GM19395 (cell line): ENCODE measurements around the gene TMEM154.

Source experiments
- ATAC-seq: cut with Tn5 transposase; IDR thresholded peaks from one replicate; pipeline ENCODE4 v1.9.1; 2021; ENCODE audit warnings: mild to moderate bottlenecking, moderate library complexity; ENCODE audit not compliant: unreplicated experiment

The TMEM154 gene

DNA sequence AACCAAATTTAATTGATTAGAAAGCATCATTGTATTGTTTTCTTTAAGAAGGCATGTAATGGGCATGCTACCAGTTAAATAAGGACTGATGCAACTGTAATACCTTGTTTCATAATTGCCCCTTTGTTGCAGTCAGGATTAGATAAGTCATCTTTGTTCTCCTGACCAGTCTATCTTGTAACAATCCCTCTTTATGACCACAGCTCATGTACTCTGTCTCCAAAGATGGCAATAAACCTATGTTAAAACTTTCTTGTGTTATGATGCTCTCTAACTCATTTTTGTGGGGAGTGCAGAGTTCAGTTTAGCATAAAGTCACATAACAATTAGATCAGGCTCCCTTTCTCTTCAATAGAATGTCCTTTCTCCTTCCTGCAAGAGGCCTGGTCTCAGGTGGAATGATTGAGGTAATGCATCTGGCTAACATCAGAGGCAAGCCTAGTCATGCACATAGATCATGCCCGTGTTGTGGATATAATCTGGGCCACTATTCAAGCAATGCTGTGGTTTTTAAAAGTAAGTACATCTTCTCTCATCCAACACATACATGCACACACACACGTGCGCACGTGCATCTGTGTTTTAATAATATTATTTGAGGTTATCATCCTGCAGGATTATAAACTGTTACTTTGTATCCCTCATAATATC is 45.6 kb downstream of the TMEM154 start:
- ATAC-seq = no peak

DNA sequence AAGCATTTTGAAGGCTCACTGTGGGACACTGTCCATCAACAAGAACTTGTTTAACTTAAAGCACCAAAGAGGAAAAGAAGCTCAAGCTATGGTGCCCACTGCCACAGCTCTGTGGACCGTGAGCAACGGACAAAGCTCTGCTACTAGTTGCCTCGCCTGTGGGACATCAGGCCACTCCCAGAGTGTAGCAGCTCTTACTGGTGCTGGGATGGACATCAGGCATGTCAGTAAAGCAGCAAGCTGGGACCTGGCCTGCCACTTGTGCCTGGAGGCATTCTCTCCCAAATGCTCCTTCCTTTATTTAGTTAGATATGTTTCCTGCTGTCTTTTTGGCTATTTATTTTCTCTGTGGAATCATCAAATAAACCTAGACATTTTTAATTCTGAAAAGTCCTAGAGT is 46.7 kb downstream of the TMEM154 start:
- ATAC-seq = no peak

DNA sequence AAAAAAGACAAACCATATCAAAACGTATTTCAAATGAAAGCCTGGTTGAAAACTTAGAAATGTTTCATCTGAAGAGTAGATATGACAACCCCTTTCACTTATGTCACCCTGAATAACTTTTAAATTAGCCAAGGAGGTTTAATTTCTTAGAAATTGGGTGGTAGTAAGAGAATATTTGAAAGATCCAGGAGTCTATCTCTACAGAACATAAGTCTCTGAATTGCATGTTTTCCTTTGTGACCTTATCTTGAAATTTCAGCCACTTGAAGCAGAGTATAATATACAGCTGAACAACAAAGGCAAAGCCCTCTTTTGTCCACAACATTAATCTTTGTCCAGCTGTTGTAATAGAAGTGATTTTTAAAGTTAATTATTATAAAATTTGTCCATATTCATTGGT is 49.5 kb downstream of the TMEM154 start:
- no peak for ATAC-seq

DNA sequence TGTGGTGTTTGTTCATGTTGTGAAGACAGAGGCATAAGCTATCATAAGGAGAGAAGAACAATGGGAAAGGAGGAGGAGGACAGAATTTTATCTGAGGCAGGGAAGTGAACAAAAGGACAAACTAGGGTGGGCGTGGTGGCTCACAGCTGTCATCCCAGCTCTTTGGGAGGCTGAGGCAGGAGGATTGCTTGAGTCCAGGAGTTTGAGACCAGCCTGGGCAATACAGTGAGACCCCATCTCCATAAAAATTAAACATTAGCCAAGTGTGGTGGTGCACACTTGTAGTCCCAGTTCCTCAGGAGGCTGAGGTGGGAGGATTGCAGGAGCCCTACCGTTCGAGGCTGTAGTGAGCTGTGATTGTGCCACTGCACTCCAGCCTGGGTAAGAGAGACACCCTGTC is 49.9 kb downstream of the TMEM154 start:
- ATAC-seq = no peak

DNA sequence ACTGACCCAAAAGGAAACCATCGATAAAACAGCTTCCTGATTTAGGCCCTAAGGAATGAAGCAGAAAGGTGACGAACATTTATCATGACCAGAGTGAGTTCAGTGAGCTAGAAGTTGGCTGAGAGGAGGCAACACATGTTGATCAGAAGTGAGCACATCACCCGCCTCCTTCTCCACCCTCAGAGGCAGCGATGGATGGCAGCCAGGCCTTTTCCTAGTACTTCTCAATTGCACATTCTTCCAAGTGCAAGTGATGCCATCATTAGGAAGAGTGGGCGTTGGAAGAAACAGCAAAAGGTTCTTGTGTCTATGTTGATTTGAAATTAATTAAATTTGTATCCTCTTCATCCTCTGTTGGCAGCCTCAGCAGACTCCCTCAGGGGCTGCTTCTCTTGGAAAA is 51.7 kb downstream of the TMEM154 start:
- no peak for ATAC-seq

DNA sequence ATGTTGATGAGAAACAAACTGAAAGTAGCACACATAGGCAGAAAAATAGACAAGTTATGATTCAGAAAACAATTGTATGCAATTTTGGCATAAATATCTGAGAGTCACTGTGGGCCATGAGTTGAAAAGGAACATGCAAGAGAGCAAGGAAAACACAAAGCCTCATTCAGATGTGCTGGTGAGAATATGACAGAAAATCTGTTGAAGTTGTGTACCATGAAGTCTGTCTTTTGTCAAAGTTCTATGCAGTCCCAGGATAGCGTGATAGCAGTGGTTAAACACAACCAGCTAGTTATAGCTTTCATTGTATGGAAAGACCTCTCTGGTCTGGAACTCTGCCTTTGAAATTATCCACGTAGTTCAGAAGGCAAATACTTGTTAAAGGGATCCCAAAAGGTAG is 53.0 kb downstream of the TMEM154 start:
- no peak for ATAC-seq

DNA sequence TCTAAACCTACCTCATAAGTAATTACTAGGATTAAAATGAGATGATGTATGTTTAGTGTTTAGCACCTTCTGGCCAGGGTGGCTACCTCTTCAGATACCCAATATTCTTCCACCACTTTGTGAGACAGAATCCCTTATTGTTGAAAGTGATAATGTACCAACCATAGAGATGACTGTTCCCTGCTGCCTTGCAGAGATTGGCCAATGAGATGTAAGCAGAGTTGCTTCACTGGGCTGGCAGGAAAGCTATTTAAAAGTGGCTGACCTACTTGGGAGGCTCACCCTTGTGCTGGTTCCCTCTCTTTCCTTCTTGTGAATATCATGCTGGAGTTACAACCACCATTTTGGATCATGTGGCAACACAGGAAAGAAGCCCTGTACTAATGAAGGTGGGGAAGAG is 58.9 kb downstream of the TMEM154 start:
- ATAC-seq = no peak

DNA sequence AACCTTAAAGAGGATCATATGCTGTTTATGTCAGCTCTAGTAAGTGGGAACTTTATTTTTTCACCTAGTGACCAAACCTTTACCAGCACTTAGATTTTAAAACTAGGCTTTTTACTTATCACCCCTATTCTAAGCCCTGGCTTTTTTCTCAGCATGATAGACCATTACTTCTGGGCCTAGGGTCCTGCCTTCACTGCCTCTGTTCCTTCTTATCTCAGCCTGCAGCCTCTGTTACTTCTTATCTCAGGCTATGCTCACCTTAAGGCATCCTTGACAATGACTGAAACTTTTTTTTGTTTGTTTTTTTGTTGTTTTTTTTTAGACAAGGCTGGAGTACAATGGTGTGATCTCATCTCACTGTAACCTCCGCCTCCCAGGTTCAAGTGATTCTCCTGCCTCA is 59.6 kb downstream of the TMEM154 start:
- no peak for ATAC-seq

DNA sequence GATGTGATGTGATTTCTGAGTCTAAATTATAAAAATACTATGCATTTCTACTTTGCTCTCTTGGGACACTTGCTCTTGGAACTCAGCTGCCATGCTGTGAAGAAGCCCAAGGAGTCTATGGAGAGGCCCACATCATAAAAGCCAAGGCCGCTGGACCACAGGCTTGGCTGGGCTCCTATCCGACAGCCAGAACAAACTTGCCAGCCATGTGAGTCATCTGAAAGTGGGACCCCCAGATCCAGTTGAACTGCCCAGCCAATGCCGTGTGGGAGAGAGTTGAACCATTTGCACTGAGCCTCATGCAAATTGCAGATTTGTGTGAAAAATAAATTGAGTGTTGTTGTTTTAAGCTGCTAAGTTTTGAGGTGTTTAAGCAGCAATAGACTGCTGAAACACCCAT is 60.2 kb downstream of the TMEM154 start:
- no peak for ATAC-seq

DNA sequence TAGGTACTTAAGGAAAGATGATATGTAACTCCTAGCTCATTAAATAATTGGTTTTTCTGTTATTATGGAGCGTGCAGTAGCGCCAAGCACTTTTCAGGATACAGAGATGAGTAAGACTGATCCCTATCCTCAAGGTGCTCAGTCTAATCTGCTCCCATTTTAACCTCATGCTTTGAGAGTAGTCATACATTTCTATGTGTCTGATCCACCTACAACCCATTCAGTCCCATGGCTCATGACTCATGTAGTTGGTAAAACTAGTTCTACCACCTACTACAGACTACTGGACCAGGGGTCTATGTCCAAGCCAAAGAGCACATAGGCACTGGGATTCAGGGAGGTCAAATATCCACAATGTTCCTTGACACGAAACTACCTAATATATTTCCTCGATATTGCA is 60.8 kb downstream of the TMEM154 start:
- ATAC-seq = no peak

DNA sequence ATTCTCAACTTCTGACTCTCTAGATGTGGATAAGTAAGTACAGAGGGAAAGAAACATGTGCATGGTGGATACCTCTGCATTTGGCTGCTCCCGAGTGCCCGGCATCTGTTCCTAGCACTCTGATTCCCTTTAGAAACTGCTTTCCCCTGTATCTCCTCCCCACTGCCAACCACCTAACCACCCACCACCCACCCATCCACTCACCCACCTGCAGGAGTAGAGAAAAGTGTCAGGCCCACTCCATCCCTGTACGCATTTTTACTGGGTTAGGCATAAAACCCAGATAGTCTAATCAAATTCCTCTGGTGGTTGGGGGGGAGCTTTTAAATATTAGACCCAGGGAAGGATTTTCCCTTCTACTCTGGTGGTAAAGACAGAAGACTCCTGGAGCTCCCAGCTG is 63.0 kb downstream of the TMEM154 start:
- no peak for ATAC-seq

DNA sequence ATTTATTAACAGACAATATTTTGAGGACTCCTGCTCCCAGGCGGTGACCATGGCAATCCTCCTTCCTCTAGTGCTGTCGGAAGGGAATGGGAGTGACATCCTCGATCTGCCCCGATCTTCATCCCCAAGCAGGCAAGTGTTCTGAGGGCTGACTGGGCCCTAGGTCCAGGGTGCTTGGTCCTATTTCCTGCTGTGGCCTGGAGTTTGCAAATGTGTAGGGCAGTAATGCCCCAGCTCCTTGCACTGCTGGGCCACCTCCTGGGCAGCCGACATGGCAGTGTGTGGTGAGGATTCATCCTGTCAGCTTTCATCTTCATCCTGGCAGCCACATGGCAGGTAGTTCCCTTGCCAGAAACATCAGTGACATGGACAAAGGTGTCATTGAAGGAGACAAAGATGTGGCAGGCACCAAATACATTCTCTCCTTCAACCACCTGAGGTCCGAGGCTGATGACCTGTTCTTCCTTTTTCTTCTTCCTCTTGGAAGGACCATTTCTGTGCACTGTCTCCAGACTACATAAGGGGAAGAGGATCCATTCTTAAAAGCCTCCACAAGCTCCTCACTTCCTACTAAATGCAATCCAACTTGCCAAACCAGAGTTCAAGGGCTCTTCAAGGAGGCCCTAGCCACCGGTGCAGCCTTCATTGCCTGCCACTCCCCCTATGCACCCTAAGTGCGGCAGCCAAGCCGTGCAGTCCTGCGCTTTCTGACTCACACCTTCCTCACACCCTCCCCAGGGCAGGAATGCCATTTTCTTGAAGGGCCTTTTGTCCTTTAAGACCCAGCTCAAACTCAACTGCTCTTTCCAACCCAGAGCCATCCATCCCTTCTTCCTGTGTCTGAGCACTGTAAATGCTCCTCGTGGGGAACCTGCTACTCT is 65.7 kb downstream of the TMEM154 start:
- ATAC-seq = no peak

DNA sequence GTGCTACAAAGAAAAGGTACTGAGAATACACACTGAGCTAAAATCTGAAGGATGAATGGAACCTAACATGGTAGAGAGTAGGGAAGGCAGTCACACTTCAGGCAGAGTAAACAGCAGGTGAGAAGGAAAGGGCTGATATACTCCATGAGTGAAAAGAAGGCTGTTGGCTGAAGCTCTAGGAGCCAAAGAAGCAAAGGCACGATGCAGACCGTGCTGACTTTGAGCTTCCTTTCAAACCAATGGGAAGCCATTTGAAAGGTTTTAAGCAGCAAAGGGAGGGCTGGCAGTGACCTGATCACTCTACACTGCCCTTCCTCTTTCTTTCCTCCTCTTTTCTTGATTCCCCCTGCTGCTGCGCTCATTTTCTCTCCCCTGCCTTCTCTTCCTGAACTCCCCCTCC is 66.4 kb downstream of the TMEM154 start:
- ATAC-seq = no peak

DNA sequence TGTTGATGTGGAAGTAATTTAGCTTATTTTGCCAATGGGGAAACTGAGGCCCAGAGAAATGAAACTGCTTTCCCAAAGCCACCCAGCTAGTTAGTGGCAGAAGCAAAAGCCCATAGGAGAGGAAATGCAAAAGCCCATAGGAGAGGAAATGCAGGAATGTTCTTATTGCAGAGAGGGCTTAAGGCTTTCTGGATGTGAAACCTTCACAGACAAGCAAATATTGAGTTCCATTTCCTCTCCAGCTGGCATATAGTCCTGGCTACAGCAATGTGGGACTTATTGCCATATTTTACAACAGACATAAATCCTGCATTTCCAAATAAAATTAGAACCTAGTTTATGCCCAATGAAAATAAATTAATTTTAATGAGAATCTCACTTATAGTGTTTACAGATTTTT is 69.7 kb downstream of the TMEM154 start:
- no peak for ATAC-seq

DNA sequence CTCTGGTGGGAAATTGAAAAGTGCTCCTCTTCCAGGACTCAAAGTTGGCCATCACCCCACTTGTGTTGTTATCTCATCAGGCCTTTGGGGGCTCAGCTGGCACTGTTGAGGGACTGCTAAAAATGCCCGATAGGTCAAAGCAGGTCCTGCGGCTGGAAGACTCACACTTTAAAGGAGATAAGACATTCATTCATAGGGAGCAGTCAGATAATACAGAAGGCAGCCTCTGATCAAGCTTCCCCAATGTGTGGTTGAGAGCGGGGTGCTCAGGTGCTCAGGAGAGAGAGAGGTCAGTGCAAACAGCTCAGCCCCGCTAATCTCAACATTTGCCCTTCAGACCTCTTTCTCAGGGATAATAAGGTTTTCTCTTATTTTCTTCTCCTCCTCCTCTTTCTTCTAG is 70.3 kb downstream of the TMEM154 start:
- ATAC-seq = no peak

DNA sequence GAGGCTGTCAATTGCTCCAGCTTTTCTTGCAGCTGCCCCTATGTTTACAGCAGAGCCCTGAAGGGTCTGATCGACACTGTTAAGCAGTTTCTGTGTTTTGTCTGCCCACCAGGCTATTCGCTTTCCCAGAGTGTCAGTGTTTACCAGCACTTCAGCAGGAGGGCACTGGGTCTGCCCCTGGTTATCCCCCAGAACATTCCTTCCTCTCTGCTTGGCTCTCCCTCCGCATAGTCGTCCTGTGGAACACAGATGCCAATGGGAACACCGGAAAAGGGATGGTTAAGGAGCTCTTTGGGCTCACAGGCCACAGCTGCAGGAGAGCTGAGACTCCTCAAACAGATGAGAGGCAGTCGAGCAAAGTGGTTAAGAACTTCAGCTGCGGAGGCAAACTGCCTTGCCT is 72.6 kb downstream of the TMEM154 start:
- ATAC-seq = no peak

DNA sequence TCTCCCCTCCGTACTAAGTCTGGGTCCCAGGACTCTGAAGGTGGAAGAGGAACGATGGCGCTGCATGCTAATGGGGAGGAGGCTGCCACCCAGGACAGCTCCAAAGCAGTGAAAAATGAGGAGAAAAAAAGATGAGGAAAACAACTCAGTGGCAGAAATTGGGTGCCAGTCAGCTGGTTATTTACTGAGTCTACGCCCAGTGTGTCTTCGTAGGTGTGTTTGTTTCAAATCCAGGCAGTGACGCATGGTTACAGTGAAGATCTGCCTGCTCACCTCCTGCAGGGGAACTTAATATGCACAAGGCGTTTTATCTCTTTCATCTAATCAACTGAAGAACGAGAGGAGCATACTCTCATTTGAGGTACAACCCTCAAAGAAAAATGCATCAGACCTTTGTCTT is 73.0 kb downstream of the TMEM154 start:
- ATAC-seq = no peak

DNA sequence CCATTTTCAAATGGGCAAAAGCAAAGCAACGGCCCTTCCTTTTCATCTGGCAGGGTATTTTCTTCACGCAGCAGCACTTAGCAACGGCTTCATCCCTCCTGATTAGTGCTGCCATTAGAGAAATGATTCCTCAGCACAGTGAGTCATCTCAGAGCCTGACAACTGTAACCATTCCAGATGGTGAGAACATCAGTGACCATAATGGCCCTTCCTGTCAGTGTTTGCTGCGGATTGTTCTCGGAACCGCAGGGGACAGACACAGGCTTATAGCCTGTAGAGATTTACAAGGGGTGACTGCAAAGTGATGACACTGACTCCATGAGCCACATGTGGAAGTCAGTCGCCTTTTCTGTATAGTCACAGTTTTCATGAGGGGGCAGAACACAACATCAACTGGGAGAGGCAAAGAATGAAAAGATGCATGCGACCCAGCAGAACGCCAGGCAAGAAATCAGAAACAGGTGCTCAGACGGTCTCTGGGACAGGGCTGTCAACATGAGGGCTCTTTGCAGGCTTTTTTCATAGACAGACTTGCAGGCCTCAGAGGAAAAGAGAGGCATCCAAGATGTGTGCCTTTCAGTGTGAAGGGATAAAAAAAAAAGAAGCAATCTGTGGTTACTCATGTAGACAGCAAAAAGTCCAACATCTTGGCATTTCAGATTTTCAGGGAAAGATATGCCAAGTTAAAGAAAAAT is 74.0 kb downstream of the TMEM154 start:
- ATAC-seq = no peak

DNA sequence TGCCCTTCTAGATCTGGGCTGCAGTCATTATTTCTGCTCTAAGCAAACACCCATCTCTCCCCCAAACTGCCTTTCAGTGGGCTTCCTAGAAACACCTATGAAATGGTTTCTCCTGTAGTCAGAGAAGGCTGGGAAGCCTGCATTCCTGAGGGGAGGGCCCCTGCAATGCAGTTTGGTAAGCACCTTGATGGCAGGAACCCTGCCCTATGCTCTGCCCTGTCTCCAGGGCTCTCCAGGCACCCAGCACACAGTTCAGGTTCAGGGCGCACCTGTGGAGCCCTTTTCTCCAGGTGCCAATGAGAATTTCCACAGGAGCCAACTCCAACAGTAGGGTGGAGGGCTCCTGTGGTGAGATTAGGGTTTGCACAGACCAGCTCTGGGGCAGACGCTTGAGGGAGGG is 74.8 kb downstream of the TMEM154 start:
- ATAC-seq = no peak

DNA sequence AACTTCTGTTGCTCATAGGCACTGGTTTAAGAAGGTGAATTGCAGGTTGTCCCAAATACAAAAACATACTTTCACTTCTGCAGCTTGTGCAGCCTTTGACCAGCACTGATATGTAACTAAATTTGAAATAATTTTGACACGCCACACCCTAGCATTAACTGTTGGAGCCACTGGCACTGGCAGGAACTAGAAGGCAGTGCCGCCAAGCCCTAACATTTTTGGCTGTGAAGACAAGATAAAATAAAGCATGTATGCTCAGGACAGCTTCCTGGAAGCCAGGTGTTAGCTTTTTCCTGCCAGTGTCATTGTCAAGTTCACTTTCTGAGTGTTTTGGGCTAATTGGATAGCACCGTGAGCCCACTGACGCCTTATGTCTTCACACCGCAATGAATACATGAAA is 78.6 kb downstream of the TMEM154 start:
- no peak for ATAC-seq

DNA sequence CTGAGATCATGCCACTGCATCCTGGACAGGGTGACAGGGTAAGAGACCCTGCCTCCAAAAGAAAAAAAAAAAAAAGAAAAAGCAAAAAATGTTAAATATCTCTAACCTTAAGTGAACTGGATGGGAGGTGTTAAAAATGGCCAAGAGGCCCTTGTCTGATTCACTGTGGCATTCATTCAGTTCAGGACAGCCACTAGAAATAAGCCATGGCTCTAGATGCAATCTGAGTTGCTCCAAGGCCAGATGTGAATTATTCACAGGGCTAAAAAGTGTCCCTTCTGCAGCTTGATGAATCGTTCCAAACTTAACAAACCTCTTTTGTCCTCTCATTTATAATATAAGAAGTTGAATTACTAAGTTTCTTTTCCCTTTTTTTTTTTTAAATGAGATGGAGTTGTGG is 80.2 kb downstream of the TMEM154 start:
- ATAC-seq = no peak

DNA sequence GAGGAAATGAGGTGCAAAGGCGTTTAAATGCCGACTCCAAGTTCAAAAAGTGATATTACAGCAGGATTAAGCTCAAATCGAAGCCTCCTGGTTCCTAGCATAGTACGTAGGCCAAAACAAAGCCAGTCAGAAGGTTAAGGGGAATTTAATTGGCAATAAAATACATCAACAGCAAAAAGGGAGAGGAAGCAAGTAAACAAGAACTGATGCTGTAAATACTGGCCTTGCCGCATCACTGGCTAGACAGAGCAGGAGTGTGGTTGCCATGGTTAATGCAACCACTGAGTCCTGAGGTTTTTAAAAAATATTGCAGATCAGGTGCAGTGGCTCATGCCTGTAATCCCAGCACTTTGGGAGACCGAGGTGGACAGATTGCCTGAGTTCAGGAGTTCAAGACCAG is 80.7 kb downstream of the TMEM154 start:
- ATAC-seq = no peak
